DMS114 treated with DMSO at 0.1 percent for 48 hours (cell line): ENCODE measurements around the gene NTRK2.

ENCODE experiments used
- DNase-seq: peaks from one replicate; lab custom pipeline; 2025; ENCODE audit not compliant: unreplicated experiment; lab: John Stamatoyannopoulos, UW

NTRK2 gene

DNA sequence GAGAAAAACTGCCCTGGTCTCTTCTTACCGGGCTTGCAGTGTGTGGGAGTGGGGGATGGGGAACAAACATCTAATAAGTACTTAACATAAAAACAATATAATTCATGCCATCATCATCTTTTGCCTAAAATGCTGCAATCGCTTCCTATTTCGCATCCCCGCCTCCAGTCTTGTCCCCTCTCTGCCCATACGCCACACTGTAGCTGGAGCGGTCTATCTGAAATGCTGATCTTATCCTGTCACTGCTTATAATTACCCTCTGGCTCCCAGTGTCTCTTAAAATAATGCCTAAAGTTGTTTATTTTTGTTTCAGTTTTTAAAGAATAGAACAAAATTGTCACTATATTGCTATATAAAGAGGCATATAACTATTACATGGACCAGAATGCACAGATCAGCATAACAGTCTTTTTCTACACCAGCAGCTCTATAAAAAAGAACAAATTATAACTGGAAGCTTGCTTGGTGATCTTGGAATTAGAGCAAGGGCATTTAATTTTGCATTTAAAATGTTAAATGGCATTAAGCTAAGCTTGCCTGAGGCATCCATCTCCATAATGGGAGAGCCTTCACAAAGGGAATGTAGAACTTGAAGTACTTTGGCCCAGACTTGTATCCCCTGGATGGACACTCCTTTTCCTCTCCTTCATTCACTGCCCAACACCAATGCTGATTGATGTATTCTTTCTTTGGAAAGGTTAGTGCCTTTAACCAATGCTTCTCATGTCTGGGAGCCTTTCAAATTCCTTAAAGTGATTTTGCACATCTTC, 12.2 kb downstream of the NTRK2 start:
- DNase-seq: no peak

DNA sequence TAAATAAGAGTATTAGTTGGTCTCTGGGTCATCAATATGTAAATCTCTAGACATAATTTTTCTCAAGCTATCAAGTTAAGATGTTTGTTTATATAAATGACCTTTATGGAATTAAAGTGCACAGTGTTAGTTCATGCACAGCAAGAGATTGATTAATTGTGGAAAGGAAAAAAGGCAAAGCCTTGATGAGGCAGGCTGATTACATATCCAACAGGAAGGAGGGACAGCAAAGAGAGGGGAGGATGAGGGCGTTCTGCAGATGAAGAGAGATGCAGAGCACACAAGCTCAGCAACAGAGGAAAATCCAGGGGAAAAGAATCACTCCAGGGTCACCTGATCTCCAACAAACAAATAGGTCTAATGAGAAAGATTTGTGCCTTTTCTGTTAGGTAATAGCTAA, 16.5 kb downstream of the NTRK2 start:
- no peak for DNase-seq

DNA sequence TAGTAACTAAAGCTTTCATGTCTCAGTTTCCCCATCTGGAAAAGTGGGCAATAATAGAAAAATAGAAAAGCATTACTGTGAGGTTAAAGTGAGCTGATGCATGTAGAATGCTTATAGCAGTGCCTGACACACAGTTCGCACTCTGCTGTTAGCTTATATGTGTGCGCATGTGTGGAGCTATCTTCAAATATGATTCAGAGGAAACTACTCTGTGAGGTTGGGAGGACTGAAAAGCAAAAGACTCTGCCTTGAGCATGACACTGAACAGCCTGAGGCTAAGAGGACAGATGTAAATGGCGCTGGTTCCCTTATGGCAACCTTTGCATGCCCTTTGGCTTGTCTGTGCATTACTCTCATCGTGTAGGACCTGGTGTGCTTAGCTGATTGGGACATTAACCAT, 19.4 kb downstream of the NTRK2 start:
- DNase-seq: no peak

DNA sequence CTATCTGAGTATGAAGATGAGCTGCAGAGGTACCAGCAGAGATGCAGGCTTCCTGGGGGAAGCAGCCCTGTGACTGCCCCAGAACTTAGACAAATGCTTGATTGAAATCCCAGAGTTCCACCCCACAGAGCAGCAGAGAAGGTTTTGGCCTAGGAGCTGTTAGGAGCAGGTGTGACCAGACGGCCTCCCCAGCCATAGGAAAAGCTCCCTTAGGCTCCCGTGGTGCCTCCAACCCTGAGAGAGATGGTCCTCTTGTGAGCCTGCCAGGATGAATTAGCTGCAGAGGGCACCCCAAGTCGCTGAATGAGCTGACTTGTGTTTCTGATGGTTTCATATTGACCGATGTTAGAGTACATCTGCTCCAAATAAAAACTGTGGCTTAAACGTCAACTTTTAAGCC, 22.1 kb downstream of the NTRK2 start:
- DNase-seq: no peak

DNA sequence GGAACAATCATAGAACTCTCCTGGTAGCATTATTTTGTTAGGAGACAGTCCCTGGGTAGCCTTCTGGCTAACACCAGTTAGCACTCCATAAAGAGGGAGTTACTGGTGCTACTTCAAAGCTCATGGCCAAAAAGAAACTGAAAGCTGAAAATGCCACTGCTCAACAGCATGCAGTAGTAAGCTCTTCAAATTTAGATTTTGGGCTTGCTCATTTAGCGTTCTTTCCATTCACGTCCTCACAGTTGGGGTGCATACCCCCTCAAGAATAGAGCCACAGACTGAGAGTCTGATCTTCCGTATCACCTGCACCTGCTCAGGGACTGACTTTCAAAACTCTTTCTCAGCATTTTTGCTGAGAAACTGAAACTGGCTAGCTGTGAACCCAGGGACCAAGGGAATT, 24.7 kb downstream of the NTRK2 start:
- DNase-seq: no peak

DNA sequence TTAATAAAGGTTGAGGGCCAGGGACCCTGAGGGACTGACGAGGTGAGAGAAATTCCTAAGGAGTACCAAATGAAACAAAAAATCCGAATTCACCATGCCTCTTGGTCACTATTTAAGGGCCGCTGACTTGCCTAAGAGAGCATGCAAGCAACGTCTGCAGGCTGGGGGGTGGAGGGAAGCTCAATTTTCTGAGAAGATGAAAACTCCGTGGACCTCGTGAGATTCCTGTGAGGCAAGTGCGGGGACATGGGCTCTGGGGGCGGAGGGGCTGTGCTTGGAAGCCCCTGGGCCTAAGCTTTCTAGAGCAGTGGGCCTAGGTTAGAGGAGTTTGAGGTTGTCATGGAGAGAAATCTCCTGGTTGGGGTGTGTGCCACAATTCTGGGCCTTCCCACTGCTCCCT, 27.5 kb downstream of the NTRK2 start:
- no peak for DNase-seq

DNA sequence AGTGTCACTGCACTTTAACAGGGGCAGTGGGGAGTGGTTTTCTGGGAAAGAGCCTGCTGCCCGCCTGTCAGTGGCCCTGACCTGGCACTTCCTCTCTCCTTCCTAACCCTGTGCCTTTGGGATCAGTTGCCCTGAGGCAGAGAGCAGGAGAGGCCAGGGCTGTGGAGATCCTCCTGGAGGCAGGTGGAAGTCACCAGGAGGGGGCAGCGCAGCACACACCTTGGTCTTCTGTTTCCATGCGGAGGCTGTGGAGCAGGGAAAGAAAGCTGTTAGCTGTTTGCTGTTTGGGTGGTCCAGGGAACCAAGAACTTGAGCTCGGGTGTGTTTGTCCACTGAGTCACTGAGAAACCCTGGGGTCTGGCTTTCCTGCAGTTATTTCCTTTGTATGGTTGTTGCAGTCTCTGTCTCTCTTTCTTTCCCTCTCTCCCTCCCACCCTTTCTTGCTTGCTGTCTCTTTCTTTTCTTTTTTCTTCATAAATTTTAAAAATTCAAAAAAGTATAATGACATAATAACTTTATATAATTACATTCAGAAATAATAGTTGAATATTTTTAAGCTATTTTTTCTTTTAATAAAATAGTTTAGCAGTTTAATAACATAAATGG, 28.1 kb downstream of the NTRK2 start:
- no peak for DNase-seq

DNA sequence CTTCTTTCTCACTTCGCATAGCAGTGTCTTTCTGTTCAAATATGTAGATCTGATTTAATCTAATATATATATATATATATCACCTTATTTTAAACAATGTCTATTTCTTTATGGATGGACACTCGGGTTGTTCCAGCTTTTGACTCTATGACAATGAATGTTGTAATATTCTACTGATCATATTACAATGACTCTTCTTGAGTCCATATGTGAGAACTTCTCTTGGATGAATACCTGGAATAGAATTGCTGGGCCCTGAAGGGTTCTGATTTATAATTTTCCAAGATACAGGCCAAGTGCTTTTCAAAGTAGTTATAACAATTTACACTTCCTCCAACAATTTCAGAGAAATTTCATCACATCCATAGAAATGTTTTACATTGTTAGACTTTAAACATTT, 28.8 kb downstream of the NTRK2 start:
- no peak for DNase-seq

DNA sequence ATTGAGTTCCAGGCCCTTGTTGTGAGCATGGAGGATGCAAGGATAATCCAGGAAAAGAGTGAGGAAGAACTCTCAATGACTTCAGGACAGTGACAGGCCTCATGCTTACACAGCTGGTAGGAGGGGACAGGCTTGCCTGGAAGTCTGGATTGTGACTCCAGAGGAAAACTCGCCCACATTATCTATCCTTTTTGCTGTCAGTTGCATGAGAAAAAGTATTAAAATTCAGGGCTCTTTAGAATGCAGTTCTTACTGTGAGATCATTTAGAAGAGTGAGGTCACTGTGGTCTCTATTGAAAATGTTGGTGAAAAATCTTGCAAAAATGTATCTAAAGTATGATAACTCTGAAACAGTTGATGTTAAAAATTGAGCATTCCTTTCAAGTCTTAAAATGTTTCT, 30.5 kb downstream of the NTRK2 start:
- no peak for DNase-seq

DNA sequence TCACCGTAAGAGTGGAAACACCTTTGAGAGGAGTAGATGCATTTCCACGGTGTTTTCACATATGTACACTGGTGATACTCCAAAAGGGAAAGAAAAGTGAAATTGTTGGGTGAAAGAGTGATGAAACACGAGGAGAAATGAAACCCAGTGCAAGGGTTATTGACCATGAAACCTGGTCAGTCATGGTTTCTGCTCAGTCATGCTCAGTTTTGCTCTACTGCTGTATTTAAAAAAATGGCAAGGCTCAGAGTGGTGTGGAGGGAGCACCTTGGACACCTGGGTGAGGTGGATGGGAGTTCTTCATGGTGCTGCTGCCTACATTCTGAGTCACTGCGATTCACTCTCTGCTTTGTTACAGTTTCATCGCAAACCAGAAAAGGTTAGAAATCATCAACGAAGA, 32.3 kb downstream of the NTRK2 start:
- no peak for DNase-seq

DNA sequence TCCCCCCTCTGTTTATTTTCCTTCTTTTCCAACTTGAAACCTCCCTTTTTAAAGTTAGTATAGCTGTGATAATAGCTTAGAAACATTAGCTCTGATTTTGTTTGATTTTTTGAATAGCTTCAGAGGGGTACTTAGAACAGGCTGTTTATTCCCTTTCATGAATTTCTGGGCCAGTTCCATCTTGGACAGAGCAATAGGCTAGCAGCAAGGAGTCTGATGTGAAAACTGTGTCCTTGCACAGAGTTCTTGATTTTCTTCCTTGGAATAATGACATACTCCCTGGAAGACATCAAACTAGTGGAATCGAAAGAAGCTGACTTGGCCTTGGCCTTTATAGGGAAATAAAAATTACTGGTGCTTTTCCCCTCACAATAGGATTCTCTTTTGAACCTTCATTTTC, 32.9 kb downstream of the NTRK2 start:
- no peak for DNase-seq

DNA sequence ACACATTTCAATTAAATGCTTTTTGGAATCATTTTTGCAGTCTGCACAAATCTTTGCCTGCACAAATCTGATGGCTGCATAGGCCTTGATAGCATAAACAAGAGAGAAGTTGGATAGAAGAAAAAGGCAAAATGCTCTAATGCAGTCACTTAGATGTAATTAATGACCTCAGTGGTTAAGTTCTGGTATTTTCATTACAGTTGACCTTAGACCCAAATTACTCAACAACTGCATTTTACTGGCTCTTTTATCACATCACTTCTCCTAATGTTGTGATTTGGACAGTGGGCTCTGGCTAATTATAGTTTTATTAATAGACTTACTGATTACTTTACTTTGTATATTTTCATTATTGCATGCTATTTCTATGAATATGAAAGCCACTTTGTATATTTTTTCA, 34.3 kb downstream of the NTRK2 start:
- DNase-seq: no peak

DNA sequence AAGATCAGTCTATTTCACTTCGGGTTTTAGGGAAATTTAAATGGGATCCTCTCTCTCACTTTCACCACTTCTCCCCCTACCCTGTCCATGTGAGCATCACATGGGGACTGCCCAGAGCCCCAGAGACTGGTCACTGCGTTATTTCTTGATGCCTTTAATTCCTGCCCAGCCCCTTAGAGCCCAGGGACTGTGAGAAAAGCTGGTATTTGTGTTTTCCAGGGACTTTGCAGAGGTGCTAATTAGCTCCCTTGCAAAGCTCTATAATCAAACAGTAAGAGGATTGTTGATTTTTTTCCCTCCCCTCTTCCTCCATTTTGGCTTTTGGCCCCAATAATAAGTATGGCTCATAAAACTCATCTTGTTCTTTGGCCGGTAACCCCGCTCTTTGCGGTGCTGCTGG, 35.6 kb downstream of the NTRK2 start:
- no peak for DNase-seq

DNA sequence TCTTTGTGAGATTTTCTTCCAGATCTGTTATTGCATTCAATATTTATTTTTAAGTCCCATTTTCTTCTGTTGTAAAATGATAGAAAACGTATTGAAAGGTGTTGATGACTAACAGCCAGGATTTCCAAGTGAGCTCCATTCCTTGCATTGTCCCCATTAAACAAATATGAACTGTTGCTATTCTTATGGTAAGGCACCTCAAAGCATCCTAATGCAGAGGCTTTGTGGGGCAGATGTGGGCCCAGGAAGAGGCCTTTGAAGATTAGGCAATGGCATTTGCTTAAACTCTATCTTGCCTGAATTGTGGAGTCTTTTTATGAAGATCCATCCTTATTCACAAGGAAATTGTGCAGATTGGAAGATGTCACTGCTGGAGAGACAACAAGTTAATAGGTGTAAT, 38.9 kb downstream of the NTRK2 start:
- DNase-seq: no peak

DNA sequence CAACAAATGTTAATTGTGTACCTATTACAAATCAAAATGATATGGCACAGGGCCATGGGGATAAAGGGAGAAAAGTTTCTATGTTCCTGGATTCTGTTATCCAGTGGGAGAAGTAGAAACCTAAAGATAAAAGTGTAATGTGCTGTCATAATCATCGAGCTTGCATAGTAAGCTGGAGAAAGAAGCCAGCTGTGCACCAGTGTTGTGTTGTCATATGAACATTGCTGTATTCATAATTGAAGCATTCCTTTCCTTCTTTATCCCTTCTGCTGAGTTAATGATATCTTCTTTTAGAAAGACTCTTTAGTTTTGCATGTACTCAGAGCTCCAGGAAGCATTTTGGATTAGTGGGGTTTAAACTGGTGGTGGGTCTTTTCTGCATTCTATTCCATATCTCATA, 39.5 kb downstream of the NTRK2 start:
- no peak for DNase-seq

DNA sequence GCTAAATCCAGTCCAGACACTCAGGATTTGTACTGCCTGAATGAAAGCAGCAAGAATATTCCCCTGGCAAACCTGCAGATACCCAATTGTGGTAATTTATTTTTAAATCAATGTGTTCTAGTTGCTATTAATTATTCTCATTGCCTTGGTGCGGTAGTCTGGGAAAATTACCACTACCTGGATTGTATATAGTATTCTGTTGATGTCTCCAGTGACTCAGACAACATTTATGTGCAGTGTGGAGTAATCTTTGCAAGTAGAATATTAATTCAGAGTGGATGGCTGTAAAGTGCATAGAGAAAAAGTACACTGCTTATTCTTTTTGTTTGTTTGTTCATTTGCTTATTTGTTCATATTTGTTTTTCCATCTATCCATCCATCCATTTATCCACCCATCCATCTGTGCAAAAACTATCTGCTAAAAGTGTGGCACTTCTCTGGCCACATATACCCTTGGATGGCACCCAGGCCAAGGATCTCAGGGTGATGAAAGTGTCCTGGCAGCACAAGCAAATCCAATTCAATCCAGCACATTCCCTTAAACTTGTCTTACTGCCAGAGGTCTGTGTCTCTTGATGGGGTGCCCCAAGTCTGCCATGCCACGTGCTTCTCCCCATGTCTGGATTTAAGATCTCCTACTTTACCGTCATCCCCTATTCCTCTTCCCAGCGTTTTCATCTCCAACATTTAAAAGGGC, 41.3 kb downstream of the NTRK2 start:
- no peak for DNase-seq

DNA sequence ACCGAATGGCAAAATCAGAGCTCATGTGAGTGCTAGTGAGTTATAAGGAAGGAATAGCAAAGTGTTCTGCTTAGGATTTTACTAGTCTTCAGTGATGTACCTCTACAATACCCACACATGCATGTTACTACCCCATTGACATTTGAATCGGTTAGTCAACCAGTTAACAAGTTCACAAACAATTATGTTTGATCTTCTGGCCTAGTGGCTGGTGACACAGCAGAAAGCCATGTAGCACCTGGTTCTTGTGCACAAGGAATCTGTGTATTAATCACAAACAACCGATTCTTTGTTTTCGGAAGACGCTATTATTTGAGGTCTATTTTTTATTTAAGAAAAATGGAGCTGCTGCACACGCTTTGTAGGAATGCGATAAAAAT, 41.9 kb downstream of the NTRK2 start:
- DNase-seq: no peak

DNA sequence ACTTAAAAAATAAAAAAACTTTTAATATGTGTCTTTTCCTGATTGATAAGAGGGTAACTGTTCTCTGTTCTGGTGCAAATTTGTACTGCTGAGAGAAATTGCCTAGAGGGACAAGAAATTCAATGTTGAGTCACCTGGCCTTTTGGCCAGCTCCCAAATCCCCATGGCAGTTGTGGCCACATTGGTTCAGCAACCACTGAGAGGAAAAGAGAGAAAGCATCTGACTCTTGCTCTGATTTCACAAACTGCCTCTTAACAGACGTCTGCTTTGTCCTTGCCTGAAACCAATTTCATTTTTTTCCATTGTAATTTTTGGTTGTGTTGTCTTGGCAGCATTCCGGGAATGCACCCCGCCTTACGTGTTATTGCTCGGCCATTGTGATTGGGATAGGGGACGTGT, 42.4 kb downstream of the NTRK2 start:
- no peak for DNase-seq

DNA sequence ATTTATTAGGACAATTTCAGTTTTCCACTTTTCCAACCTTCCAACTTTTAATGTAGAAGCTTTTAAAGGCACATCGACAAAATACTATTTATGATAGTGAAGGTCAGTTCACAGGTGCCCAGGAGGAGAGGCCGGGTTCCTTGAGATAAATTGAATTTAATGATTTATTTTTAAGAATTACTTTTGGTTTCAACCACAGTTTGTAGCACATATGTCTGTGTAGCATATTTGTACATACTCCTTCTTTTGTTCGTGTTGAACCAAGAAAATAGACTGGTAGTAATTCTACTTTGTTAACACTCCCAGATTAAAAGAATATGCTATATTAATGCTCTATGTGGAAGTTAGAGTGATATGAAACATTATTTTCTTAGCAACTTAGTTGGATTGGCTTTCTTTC, 46.7 kb downstream of the NTRK2 start:
- no peak for DNase-seq

DNA sequence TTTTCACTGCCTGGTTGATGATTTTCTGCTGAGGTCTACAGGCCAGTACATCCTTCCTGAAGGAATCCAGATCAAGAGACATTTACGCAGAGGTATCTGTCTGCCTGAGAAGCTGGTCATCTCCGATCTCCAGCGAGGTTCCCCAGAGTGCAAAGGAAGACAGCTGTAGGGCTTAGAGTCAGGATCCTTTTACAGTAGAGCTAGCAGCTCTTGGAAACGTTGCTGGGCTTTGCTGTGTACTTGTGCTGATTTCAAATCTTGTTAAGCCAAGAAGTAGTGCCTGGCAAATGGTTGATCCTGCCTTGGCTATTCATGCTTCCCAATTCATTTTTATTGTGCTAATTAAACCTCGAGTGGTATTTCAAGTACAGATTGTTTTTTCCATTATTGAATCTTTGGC, 48.9 kb downstream of the NTRK2 start:
- DNase-seq: no peak

DNA sequence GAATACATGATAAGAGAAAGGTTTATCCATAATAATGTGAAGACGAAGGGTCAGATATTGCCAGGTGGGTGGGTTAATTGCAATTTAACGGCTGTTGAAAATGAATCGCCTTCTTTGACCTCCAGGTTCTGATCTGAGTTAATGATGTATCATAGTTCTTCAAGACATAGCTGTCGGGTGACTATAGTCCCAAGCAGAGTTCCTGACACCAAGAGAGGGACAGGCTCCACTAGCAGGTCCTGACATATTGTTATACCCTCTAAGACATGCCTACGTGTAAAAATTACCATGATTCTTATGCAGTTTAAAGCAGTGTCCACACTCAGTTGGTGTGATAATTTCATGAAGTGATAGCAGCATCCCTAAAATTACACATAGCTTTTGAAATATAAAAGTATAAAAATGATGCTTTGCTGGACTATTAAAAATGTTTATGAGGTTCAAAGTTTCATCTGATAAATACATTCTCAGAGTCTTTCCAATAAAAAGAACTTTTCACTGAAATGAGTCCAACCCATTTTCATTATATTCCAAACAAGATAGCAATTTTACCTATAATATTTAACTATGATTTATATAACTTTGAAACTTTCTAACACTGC, 53.0 kb downstream of the NTRK2 start:
- DNase-seq: no peak

DNA sequence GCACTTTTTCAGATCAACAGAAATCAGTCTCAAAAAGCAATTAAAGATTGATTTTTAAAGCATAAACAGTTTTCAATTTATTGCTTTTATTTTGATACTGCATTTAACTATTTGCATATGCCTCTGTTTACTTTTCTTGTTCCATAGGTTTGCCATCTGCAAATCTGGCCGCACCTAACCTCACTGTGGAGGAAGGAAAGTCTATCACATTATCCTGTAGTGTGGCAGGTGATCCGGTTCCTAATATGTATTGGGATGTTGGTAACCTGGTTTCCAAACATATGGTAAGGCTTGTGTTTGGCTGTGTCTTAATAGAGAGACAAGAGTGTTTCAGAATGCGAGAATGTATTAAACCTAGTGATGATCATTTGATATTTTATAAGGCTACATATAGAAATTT, 53.9 kb downstream of the NTRK2 start:
- no peak for DNase-seq
